Amygdala (tissue), 56 donors: ENCODE measurements around the gene ARHGAP32.

Source experiments
- DNase-seq, 56 donors: peaks; one replicate each; lab custom pipeline; 2025; lab: John Stamatoyannopoulos, UW

The ARHGAP32 gene

GRCh38 chr11:128917144-128917724 lies 274.9 kb downstream of the ARHGAP32 start:
- no peak for DNase-seq

- DNase-seq: no peak
Observed at GRCh38 chr11:128916681-128917080, 275.4 kb downstream of the ARHGAP32 start.

GRCh38 chr11:128916037-128916572 lies 276.0 kb downstream of the ARHGAP32 start:
- DNase-seq: no peak

- no peak for DNase-seq
Observed at GRCh38 chr11:128915149-128915521, 277.0 kb downstream of the ARHGAP32 start.
